Transverse colon (tissue), 4 donors: ENCODE data around the gene IRX5. TPM values are rescaled to one million over a fixed set of nuclear protein-coding genes. Genes with fewer than 3 reads are reported as not detected.

Experiments
- DNase-seq: peaks from one replicate; pipeline ENCODE4 v3.0.0-alpha.2; 2019
- H3K27ac ChIP-seq, 4 donors: fragments of 200-600 bp; sonication (generic); 2 replicates each; pipeline ENCODE4 v1.5.1; 2016 to 2018; ENCODE audit warnings: inconsistent platforms in 4 of 4
- H3K27me3 ChIP-seq: fragments of 200-600 bp; sonication (generic); 2 replicates; pipeline ENCODE4 v1.5.1; 2017; ENCODE audit warnings: inconsistent platforms
- H3K36me3 ChIP-seq, 4 donors: fragments of 200-600 bp; sonication (generic); 2 replicates each; pipeline ENCODE4 v1.5.1; 2017 to 2019; ENCODE audit warnings: inconsistent platforms in 4 of 4
- H3K4me1 ChIP-seq, 4 donors: fragments of 200-600 bp; sonication (generic); 2 replicates each; pipeline ENCODE4 v1.5.1; 2017 to 2020; ENCODE audit warnings: inconsistent platforms in 4 of 4
- H3K4me3 ChIP-seq, 4 donors: fragments of 200-600 bp; sonication (generic); 1 replicate in 1 of 4; 2 replicates in 3 of 4; pipeline versions ENCODE4 v1.5.1 to v1.6.1; 2017 to 2019; ENCODE audit warnings: inconsistent platforms in 4 of 4
- H3K9me3 ChIP-seq, 2 donors: fragments of 200-600 bp; sonication (generic); 2 replicates each; pipeline ENCODE4 v1.5.1; 2017 to 2019; ENCODE audit warnings: inconsistent platforms in 2 of 2
- CTCF ChIP-seq, 5 experiments: fragments of 200-600 bp in 3 of 5; fragments of 450-650 bp in 2 of 5; sonication (generic) in 3 of 5; IDR thresholded peaks; 1 replicate in 2 of 5; 2 replicates in 3 of 5; pipeline ENCODE4 v1.5.1; 2016 to 2017; ENCODE audit warnings: antibody characterized with exemption in 5 of 5, inconsistent platforms in 3 of 5, mild to moderate bottlenecking in 2 of 5, moderate library complexity in 1 of 5
- EP300 ChIP-seq: sonication (generic); formaldehyde crosslinking; IDR thresholded peaks from one replicate; pipeline ENCODE4 v1.6.1; 2017; ENCODE audit warnings: antibody characterized with exemption, low read depth
- POLR2A ChIP-seq: fragments of 450-650 bp; IDR thresholded peaks from one replicate; pipeline ENCODE4 v1.6.1; 2016; ENCODE audit warnings: antibody characterized with exemption, mild to moderate bottlenecking, moderate library complexity
- POLR2AphosphoS5 ChIP-seq, 3 donors: sonication (generic); formaldehyde crosslinking; IDR thresholded peaks; one replicate each; pipeline ENCODE4 v1.6.1; 2016; ENCODE audit warnings: antibody characterized with exemption in 3 of 3
- WGBS, 2 donors: methylation state at CpG; one replicate each; pipeline ENCODE4 v1.1.5; 2018; ENCODE audit warnings: low coverage in 1 of 2; 5-methylcytosine and 5-hydroxymethylcytosine counted together
- in situ Hi-C, 4 donors: fragments of 200-750 bp; cut with MboI; loops; one replicate each; pipeline versions ENCODE4 v1.15.0 to v1.15.1; 2017; ENCODE audit warnings: low sequenced_read_pairs in 3 of 4, low pct_ligation_motif_present in 1 of 4, low pct_unique_long_range_greater_than_20kb in 1 of 4
- intact Hi-C: fragments of 100-400 bp; cut with DNase I; formaldehyde crosslinking; loops from one replicate; pipeline ENCODE4 v1.15.1; 2023; ENCODE audit warnings: low total_unique reads
- total RNA-seq, 4 donors: library from RNA; depleted of rRNA; stranded (reverse); fragments of >200 nt; gene quantifications; one replicate each; pipeline ENCODE4 v1.1.0, GENCODE V29; 2016

The IRX5 gene
- total RNA-seq, 4 donors from 2014 or later = not detected

DNA sequence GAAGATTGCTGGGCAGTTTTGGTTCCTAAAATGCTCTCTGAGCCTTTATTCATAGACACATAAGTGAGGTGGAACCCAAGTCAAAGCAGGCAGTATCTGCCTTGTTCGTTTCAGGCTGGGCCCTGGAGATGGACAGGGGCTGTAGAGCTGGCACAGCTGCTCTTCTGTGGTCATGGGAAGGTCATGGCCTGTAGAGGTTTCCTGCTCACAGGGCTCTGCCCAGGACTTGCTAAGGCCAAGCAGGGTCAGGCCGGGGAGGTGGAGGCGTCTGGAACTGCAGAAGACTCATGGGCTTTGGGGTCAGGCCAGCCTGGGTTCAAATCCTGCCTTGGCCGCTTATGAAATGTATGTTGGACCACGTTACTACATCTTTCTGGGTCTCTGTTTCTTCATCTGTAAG, 50.2 kb downstream of the IRX5 start:
- intact Hi-C loops (no loop called here), in situ Hi-C loops (no loop called here)
- no peaks in the 10 kb centered on the region for H3K4me1 ChIP-seq
- TF ChIP-seq EP300 (no peak), POLR2A (no peak), POLR2AphosphoS5 (IDR thresholded peaks at IDR 0.05) (no peak), CTCF (IDR thresholded peaks at IDR 0.05) (no peak)
- WGBS, 2 donors = 79 to 80% methylated on average over 1 to 5 of the region's 5 CpGs
- H3K27me3 ChIP-seq = peaks cover 4% of the 10 kb centered on the region
- no peaks in the 10 kb centered on the region for H3K9me3 ChIP-seq
- no peaks in the 10 kb centered on the region for H3K36me3 ChIP-seq
- H3K27ac ChIP-seq = no peak overlapping the region
- DNase-seq = no peak
- H3K4me3 ChIP-seq = no peak overlapping the region
